GM12875 (cell line): ENCODE measurements around the gene PLEKHN1.
"Not testable (repeated sequence)": the region's sequence is repeated elsewhere in the genome, so short reads cannot be mapped to it uniquely, and the experiment has no call there.

ENCODE experiments used
- H3K4me3 ChIP-seq: one replicate; pipeline ENCODE4 v1.5.1; 2011; ENCODE audit warnings: low read depth, low read length, control low read depth
- TF ChIP-seq, protein P1 (sequence below): IDR thresholded peaks from 2 replicates; pipeline ENCODE4 v1.5.1; 2011; ENCODE audit warnings: low read depth, mild to moderate bottlenecking, control low read depth, inconsistent platforms, low read length, moderate library complexity, borderline replicate concordance; ENCODE audit not compliant: insufficient read depth

PLEKHN1 gene

GRCh38 chr1:1006305-1007159 is 40.2 kb downstream of the PLEKHN1 start:
- no peak overlapping the region for H3K4me3 ChIP-seq
- TF ChIP-seq, protein P1, sequence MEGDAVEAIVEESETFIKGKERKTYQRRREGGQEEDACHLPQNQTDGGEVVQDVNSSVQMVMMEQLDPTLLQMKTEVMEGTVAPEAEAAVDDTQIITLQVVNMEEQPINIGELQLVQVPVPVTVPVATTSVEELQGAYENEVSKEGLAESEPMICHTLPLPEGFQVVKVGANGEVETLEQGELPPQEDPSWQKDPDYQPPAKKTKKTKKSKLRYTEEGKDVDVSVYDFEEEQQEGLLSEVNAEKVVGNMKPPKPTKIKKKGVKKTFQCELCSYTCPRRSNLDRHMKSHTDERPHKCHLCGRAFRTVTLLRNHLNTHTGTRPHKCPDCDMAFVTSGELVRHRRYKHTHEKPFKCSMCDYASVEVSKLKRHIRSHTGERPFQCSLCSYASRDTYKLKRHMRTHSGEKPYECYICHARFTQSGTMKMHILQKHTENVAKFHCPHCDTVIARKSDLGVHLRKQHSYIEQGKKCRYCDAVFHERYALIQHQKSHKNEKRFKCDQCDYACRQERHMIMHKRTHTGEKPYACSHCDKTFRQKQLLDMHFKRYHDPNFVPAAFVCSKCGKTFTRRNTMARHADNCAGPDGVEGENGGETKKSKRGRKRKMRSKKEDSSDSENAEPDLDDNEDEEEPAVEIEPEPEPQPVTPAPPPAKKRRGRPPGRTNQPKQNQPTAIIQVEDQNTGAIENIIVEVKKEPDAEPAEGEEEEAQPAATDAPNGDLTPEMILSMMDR = no peak

GRCh38 chr1:1010131-1010530 is 43.8 kb downstream of the PLEKHN1 start:
- not testable (repeated sequence) for H3K4me3 ChIP-seq

- no peak overlapping the region for H3K4me3 ChIP-seq
- TF ChIP-seq, protein P1 = no peak
These were observed 45.2 kb downstream of the PLEKHN1 start for GRCh38 chr1:1011396-1011949.

- H3K4me3 ChIP-seq = peak overlapping the region; percentile 78
These were observed 46.4 kb downstream of the PLEKHN1 start for GRCh38 chr1:1012736-1013104.

GRCh38 chr1:1013105-1013921 is 47.0 kb downstream of the PLEKHN1 start, which contains the start of gene ISG15:
TSS of gene ISG15 (plus strand) at chr1:1013497. CDS start at chr1:1013574, 77 bp downstream.
- TF ChIP-seq, protein P1 = no peak
- H3K4me3 ChIP-seq = peak within 1 kb of the TSS; percentile 78

- H3K4me3 ChIP-seq = peak overlapping the region; percentile 78
- TF ChIP-seq, protein P1 = no peak
These were observed 47.8 kb downstream of the PLEKHN1 start for GRCh38 chr1:1013922-1014648.

- TF ChIP-seq, protein P1 = peak; percentile 50; the same call in 1 of the 2 replicates
- H3K4me3 ChIP-seq = no peak overlapping the region
These were observed 48.8 kb downstream of the PLEKHN1 start for GRCh38 chr1:1014799-1015681.

GRCh38 chr1:1017397-1018320 is 51.4 kb downstream of the PLEKHN1 start:
- not testable (repeated sequence) for H3K4me3 ChIP-seq

DNA sequence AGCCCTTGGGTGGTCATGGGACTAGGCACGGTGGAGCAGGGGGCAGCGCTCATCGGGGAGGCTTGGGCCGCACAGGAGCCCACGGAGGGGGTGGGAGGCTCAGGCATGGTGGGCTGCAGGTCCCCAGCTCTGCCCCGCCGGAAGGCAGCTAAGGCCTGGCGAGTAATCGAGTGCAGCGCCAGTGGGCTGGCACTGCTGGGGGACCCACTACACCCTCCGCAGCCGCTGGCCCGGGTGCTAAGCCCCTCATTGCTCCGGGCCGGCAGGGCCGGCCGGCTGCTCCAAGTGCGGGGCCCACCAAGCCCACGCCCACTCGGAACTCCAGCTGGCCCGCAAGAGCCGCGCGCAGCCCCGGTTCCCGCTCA is 52.0 kb downstream of the PLEKHN1 start:
- H3K4me3 ChIP-seq = not testable (repeated sequence)
